Measurements from ENCODE around the gene CACTIN. TPM values are rescaled to one million over a fixed set of nuclear protein-coding genes. Genes with fewer than 3 reads are reported as not detected.

Gene CACTIN
- total and polyA plus RNA-seq, 10 donors, result 10.8 to 27.1 (median 21.8) TPM

GRCh38 chr19:3634496-3635045 is 8.0 kb upstream of the CACTIN start:
- no peaks in the 10 kb centered on the region for H3K4me1 ChIP-seq
- H3K27me3 ChIP-seq (replicated peaks in 1 of 7), result no peaks in the 10 kb centered on the region
- H3K9me3 ChIP-seq, result no peaks in the 10 kb centered on the region
- whole genome bisulfite sequencing, 5 donors, result 94 to 96% (median 94%) methylated on average over 18 to 19 of the region's 19 CpGs
- no peak overlapping the region for H3K27ac ChIP-seq
- no peak for TF ChIP-seq CTCF (IDR thresholded peaks at IDR 0.05 in 8 of 11, conservative IDR thresholded peaks at IDR 0.05 in 3 of 11)
- TF ChIP-seq POLR2A (IDR thresholded peaks at IDR 0.05), result no peak
- peak in 1 of 3 donors; percentile 16 for TF ChIP-seq POLR2AphosphoS5 (IDR thresholded peaks at IDR 0.05)
- H3K36me3 ChIP-seq, result peaks cover 0 to 95% (median 53%) of the 10 kb centered on the region in 6 donors
- no peak overlapping the region for H3K4me3 ChIP-seq
- intact Hi-C loops (cut with DNase I; ENCODE audit: low total_unique reads), result no loop called here
- DNase-seq, result no peak

GRCh38 chr19:3633559-3633988 is 7.0 kb upstream of the CACTIN start:
- no peaks in the 10 kb centered on the region for H3K27me3 ChIP-seq (replicated peaks in 1 of 7)
- WGBS, 5 donors, result 82 to 96% (median 91%) methylated on average over 21 to 22 of the region's 22 CpGs
- no peak overlapping the region for H3K4me3 ChIP-seq
- no peak overlapping the region for H3K27ac ChIP-seq
- H3K9me3 ChIP-seq, result no peaks in the 10 kb centered on the region
- intact Hi-C loops (cut with DNase I; ENCODE audit: low total_unique reads), result no loop called here
- TF ChIP-seq CTCF (IDR thresholded peaks at IDR 0.05 in 8 of 11, conservative IDR thresholded peaks at IDR 0.05 in 3 of 11) (no peak), POLR2A (IDR thresholded peaks at IDR 0.05) (no peak), POLR2AphosphoS5 (IDR thresholded peaks at IDR 0.05) (no peak)
- H3K4me1 ChIP-seq, result no peaks in the 10 kb centered on the region
- no peak for DNase-seq
- peaks cover 0 to 85% (median 44%) of the 10 kb centered on the region in 6 donors for H3K36me3 ChIP-seq

DNA sequence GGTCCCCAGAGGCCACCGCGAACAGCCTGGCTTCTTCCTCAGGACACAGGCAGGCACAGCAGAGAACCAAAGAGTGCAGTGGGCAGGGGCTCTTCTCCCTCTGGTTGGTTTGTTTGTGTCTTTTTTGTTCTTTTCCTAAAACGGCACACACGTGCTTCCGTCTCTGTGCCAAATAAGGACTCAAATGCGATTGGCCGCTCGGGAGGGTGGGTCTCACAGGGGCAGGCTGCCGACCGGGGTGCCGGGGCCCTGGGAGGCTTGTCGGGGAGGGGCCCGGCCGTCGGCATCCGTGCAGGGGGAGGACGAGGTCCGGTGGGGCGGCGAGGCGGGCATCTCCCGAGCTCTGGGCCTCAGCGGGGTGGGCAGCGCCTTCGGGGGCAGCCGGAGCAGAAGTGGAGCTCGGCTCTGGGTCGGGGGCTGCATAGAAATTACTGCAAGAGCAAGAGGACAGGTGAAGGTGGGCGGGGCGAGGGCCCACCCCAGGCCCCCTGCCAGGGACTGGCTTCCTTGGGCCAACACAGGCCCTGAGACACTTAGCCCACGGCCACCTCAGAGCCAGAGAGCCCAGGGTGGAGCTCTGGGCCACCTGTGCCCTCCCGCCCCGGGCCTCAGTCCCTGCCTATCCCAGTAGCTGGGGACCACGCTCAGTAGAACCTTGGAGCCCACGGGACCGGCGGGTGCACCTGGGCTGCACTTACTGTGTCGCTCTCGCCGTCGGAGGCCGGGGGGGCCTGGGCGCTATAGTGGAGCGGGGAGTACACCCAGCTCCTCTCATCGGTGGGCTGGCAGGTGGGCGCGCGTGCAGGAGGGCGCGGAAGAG is 6.4 kb upstream of the CACTIN start:
- Histone ChIP-seq H3K27me3 (replicated peaks in 1 of 7) (no peaks in the 10 kb centered on the region), H3K4me3 (no peak overlapping the region), H3K36me3 (peaks cover 0 to 79% (median 38%) of the 10 kb centered on the region in 6 donors), H3K9me3 (no peaks in the 10 kb centered on the region), H3K4me1 (no peaks in the 10 kb centered on the region), H3K27ac (no peak overlapping the region)
- TF ChIP-seq POLR2AphosphoS5 (IDR thresholded peaks at IDR 0.05) (peak in 1 of 3 donors; percentile 23), CTCF (IDR thresholded peaks at IDR 0.05 in 8 of 11, conservative IDR thresholded peaks at IDR 0.05 in 3 of 11) (no peak), POLR2A (IDR thresholded peaks at IDR 0.05) (no peak)
- intact Hi-C loops (cut with DNase I; ENCODE audit: low total_unique reads), result no loop called here
- no peak for DNase-seq
- WGBS, 5 donors, result 92 to 93% (median 92%) methylated on average over 44 to 50 of the region's 50 CpGs

GRCh38 chr19:3632098-3632497 is 5.5 kb upstream of the CACTIN start:
- 77 to 95% (median 88%) methylated on average over 11 to 16 of the region's 16 CpGs for WGBS, 5 donors
- peaks cover 0 to 70% (median 31%) of the 10 kb centered on the region in 6 donors for H3K36me3 ChIP-seq
- TF ChIP-seq CTCF (IDR thresholded peaks at IDR 0.05 in 8 of 11, conservative IDR thresholded peaks at IDR 0.05 in 3 of 11), result no peak
- TF ChIP-seq POLR2AphosphoS5 (IDR thresholded peaks at IDR 0.05), result peak in 1 of 3 donors; percentile 48
- DNase-seq, result no peak
- no peaks in the 10 kb centered on the region for H3K9me3 ChIP-seq
- no peak overlapping the region for H3K4me3 ChIP-seq
- intact Hi-C loops (cut with DNase I; ENCODE audit: low total_unique reads), result no loop called here
- H3K27ac ChIP-seq, result no peak overlapping the region
- H3K27me3 ChIP-seq (replicated peaks in 1 of 7), result no peaks in the 10 kb centered on the region
- H3K4me1 ChIP-seq, result peaks cover 0 to 7% (median 4%) of the 10 kb centered on the region in 6 donors
